T-helper 17 cell (primary cell): Measurements from ENCODE around the gene FHOD3. TPM values are rescaled to one million over a fixed set of nuclear protein-coding genes. Genes with fewer than 3 reads are reported as not detected.

Experiments
- ATAC-seq: fragments of 150-1000 bp; cut with Tn5 transposase; 2 replicates; pipeline ENCODE4 v1.10.0; 2021; ENCODE audit warnings: mild to moderate bottlenecking, moderate library complexity
- DNase-seq, 3 donors: peaks; one replicate each; pipeline versions ENCODE4 v3.0.0 to v3.0.0-alpha.2; 2020 to 2021
- H3K9me3 ChIP-seq: one replicate; pipeline ENCODE4 v1.7.0; 2013; ENCODE audit warnings: low read length, mild to moderate bottlenecking; ENCODE audit not compliant: control insufficient read depth, poor library complexity, severe bottlenecking
- H3K27ac Mint-ChIP-seq: one replicate; pipeline ENCODE4 v1.8.0; 2022; ENCODE audit warnings: mild to moderate bottlenecking, moderate library complexity, mixed read lengths
- H3K27me3 Mint-ChIP-seq: one replicate; pipeline ENCODE4 v1.8.0; 2022; ENCODE audit warnings: mixed read lengths
- H3K36me3 Mint-ChIP-seq: one replicate; pipeline ENCODE4 v1.8.0; 2022; ENCODE audit warnings: low read depth, mixed read lengths
- H3K4me1 Mint-ChIP-seq: one replicate; pipeline ENCODE4 v1.8.0; 2022; ENCODE audit warnings: mild to moderate bottlenecking, mixed read lengths
- H3K4me3 Mint-ChIP-seq: one replicate; pipeline ENCODE4 v1.8.0; 2022; ENCODE audit warnings: mild to moderate bottlenecking, moderate library complexity, mixed read lengths
- total RNA-seq, 4 donors: library from RNA in 2 of 4; stranded (reverse) in 2 of 4; gene quantifications; one replicate each; pipeline ENCODE4 v1.2.3 and lab custom pipeline; 2022 to 2026

Gene FHOD3
- total RNA-seq, 2 donors from 2014 or later = not detected

GRCh38 chr18:36652503-36652902 is 355.0 kb downstream of the FHOD3 start:
- no peak for ATAC-seq
- H3K36me3 Mint-ChIP-seq = no peaks in the 10 kb centered on the region
- H3K27me3 Mint-ChIP-seq = peaks cover 59% of the 10 kb centered on the region

GRCh38 chr18:36653141-36653869 is 355.8 kb downstream of the FHOD3 start:
- Mint-ChIP-seq H3K4me3 (no peak overlapping the region), H3K27ac (no peak overlapping the region), H3K4me1 (no peaks in the 10 kb centered on the region), H3K36me3 (no peaks in the 10 kb centered on the region), H3K27me3 (peaks cover 59% of the 10 kb centered on the region)
- H3K9me3 ChIP-seq = no peaks in the 10 kb centered on the region
- DNase-seq (no peak), ATAC-seq (no peak)

More at GRCh38 chr18:36652503-36652902, 355.0 kb downstream of the FHOD3 start:
- no peaks in the 10 kb centered on the region for H3K4me1 Mint-ChIP-seq
- no peaks in the 10 kb centered on the region for H3K9me3 ChIP-seq
- H3K4me3 Mint-ChIP-seq = no peak overlapping the region
- H3K27ac Mint-ChIP-seq = no peak overlapping the region
- DNase-seq = no peak

- no peak overlapping the region for H3K27ac Mint-ChIP-seq
- H3K36me3 Mint-ChIP-seq = no peaks in the 10 kb centered on the region
- H3K9me3 ChIP-seq = no peaks in the 10 kb centered on the region
- H3K4me3 Mint-ChIP-seq = no peak overlapping the region
- DNase-seq (no peak), ATAC-seq (no peak)
- peaks cover 59% of the 10 kb centered on the region for H3K27me3 Mint-ChIP-seq
- H3K4me1 Mint-ChIP-seq = no peaks in the 10 kb centered on the region
Measured at GRCh38 chr18:36653870-36654269, 356.4 kb downstream of the FHOD3 start.

GRCh38 chr18:36655074-36655473 is 357.6 kb downstream of the FHOD3 start:
- H3K27ac Mint-ChIP-seq = no peak overlapping the region
- no peaks in the 10 kb centered on the region for H3K36me3 Mint-ChIP-seq
- DNase-seq (no peak), ATAC-seq (no peak)
- H3K4me1 Mint-ChIP-seq = no peaks in the 10 kb centered on the region
- H3K9me3 ChIP-seq = no peaks in the 10 kb centered on the region
- peaks cover 53% of the 10 kb centered on the region for H3K27me3 Mint-ChIP-seq
- no peak overlapping the region for H3K4me3 Mint-ChIP-seq

- no peaks in the 10 kb centered on the region for H3K36me3 Mint-ChIP-seq
- no peak overlapping the region for H3K27ac Mint-ChIP-seq
- DNase-seq (no peak), ATAC-seq (no peak)
- no peak overlapping the region for H3K4me3 Mint-ChIP-seq
- no peaks in the 10 kb centered on the region for H3K4me1 Mint-ChIP-seq
- H3K27me3 Mint-ChIP-seq = peaks cover 47% of the 10 kb centered on the region
- no peaks in the 10 kb centered on the region for H3K9me3 ChIP-seq
Measured at GRCh38 chr18:36655930-36656329, 358.4 kb downstream of the FHOD3 start.

GRCh38 chr18:36658611-36659010 is 361.1 kb downstream of the FHOD3 start:
- H3K9me3 ChIP-seq = no peaks in the 10 kb centered on the region
- no peaks in the 10 kb centered on the region for H3K36me3 Mint-ChIP-seq
- H3K27ac Mint-ChIP-seq = no peak overlapping the region
- ATAC-seq (no peak), DNase-seq (no peak)
- H3K4me3 Mint-ChIP-seq = no peak overlapping the region
- peaks cover 26% of the 10 kb centered on the region for H3K27me3 Mint-ChIP-seq
- no peaks in the 10 kb centered on the region for H3K4me1 Mint-ChIP-seq

- H3K36me3 Mint-ChIP-seq = no peaks in the 10 kb centered on the region
- H3K4me1 Mint-ChIP-seq = no peaks in the 10 kb centered on the region
- no peak overlapping the region for H3K4me3 Mint-ChIP-seq
- peaks cover 13% of the 10 kb centered on the region for H3K27me3 Mint-ChIP-seq
- no peak overlapping the region for H3K27ac Mint-ChIP-seq
- ATAC-seq (no peak), DNase-seq (no peak)
- H3K9me3 ChIP-seq = no peaks in the 10 kb centered on the region
Measured at GRCh38 chr18:36660311-36660710, 362.8 kb downstream of the FHOD3 start.

GRCh38 chr18:36661999-36662398 is 364.5 kb downstream of the FHOD3 start:
- Mint-ChIP-seq H3K27ac (no peak overlapping the region), H3K4me1 (no peaks in the 10 kb centered on the region), H3K4me3 (no peak overlapping the region), H3K27me3 (peaks cover 4% of the 10 kb centered on the region), H3K36me3 (no peaks in the 10 kb centered on the region)
- DNase-seq = no peak
- H3K9me3 ChIP-seq = no peaks in the 10 kb centered on the region
- no peak for ATAC-seq

- H3K9me3 ChIP-seq = no peaks in the 10 kb centered on the region
- Mint-ChIP-seq H3K4me1 (no peaks in the 10 kb centered on the region), H3K27ac (no peak overlapping the region), H3K4me3 (no peak overlapping the region), H3K36me3 (no peaks in the 10 kb centered on the region), H3K27me3 (no peaks in the 10 kb centered on the region)
- ATAC-seq = no peak
- DNase-seq = no peak
Measured at GRCh38 chr18:36663312-36663711, 365.8 kb downstream of the FHOD3 start.

- peaks cover 11% of the 10 kb centered on the region for H3K27me3 Mint-ChIP-seq
- H3K27ac Mint-ChIP-seq = no peak overlapping the region
- no peaks in the 10 kb centered on the region for H3K4me1 Mint-ChIP-seq
- no peak overlapping the region for H3K4me3 Mint-ChIP-seq
- ATAC-seq (no peak), DNase-seq (no peak)
- H3K36me3 Mint-ChIP-seq = no peaks in the 10 kb centered on the region
- H3K9me3 ChIP-seq = no peaks in the 10 kb centered on the region
Measured at GRCh38 chr18:36665952-36666351, 368.4 kb downstream of the FHOD3 start.

- Mint-ChIP-seq H3K27me3 (peaks cover 28% of the 10 kb centered on the region), H3K4me3 (no peak overlapping the region)
Measured at GRCh38 chr18:36667811-36668210, 370.3 kb downstream of the FHOD3 start.

GRCh38 chr18:36668349-36668748 is 370.8 kb downstream of the FHOD3 start:
- H3K4me3 Mint-ChIP-seq = no peak overlapping the region
- ATAC-seq (no peak), DNase-seq (no peak)
- H3K27me3 Mint-ChIP-seq = peaks cover 34% of the 10 kb centered on the region
- no peak overlapping the region for H3K27ac Mint-ChIP-seq
- no peaks in the 10 kb centered on the region for H3K9me3 ChIP-seq
- no peaks in the 10 kb centered on the region for H3K36me3 Mint-ChIP-seq
- H3K4me1 Mint-ChIP-seq = peaks cover 4% of the 10 kb centered on the region

More at GRCh38 chr18:36667811-36668210, 370.3 kb downstream of the FHOD3 start:
- ATAC-seq (no peak), DNase-seq (no peak)
- Mint-ChIP-seq H3K36me3 (no peaks in the 10 kb centered on the region), H3K4me1 (peaks cover under 1% of the 10 kb centered on the region), H3K27ac (no peak overlapping the region)
- no peaks in the 10 kb centered on the region for H3K9me3 ChIP-seq

GRCh38 chr18:36672437-36673344 is 375.2 kb downstream of the FHOD3 start:
- no peak for DNase-seq
- Mint-ChIP-seq H3K4me1 (peaks cover 4% of the 10 kb centered on the region), H3K36me3 (no peaks in the 10 kb centered on the region), H3K4me3 (no peak overlapping the region), H3K27ac (peak overlapping the region; percentile 4), H3K27me3 (peaks cover 42% of the 10 kb centered on the region)
- ATAC-seq = no peak
- no peaks in the 10 kb centered on the region for H3K9me3 ChIP-seq
